GM23338 (cell line): ENCODE results near the gene ARHGAP30. TPM values are rescaled to one million over a fixed set of nuclear protein-coding genes. Genes with fewer than 3 reads are reported as not detected.

Source experiments
- ATAC-seq: fragments of 200-7000 bp; cut with Tn5 transposase; 3 replicates; pipeline ENCODE4 v1.9.1; 2020
- DNase-seq: peaks from one replicate; pipeline ENCODE4 v3.0.0-alpha.2; 2015; ENCODE audit warnings: low spot score
- H2AFZ ChIP-seq: fragments of 200-600 bp; sonication (generic); 2 replicates; pipeline ENCODE4 v1.8.0; 2016; ENCODE audit warnings: antibody characterized with exemption, mild to moderate bottlenecking, moderate library complexity
- H3F3A ChIP-seq: fragments of 200-600 bp; sonication (generic); replicated peaks from 2 replicates; pipeline ENCODE4 v1.8.0; 2017; ENCODE audit warnings: antibody characterized with exemption, mixed run types, low read depth
- H3K27ac ChIP-seq: fragments of 200-600 bp; sonication (generic); 2 replicates; pipeline ENCODE4 v1.6.1; 2016; ENCODE audit warnings: low read depth
- H3K27me3 ChIP-seq: fragments of 200-600 bp; sonication (generic); 2 replicates; pipeline ENCODE4 v1.8.0; 2016; ENCODE audit warnings: mild to moderate bottlenecking, mixed run types, moderate library complexity; ENCODE audit not compliant: insufficient read depth
- H3K36me3 ChIP-seq: fragments of 200-600 bp; sonication (generic); 2 replicates; pipeline ENCODE4 v1.8.0; 2016; ENCODE audit warnings: mild to moderate bottlenecking; ENCODE audit not compliant: insufficient read depth
- H3K4me1 ChIP-seq: fragments of 200-600 bp; sonication (generic); 2 replicates; pipeline ENCODE4 v1.8.0; 2016; ENCODE audit warnings: mild to moderate bottlenecking, moderate library complexity; ENCODE audit not compliant: insufficient read depth
- H3K4me2 ChIP-seq: fragments of 200-600 bp; sonication (generic); 2 replicates; pipeline ENCODE4 v1.7.1; 2017; ENCODE audit warnings: mixed run types
- H3K4me3 ChIP-seq: fragments of 200-600 bp; sonication (generic); 2 replicates; pipeline ENCODE4 v1.6.1; 2016; ENCODE audit warnings: mixed run types
- H3K79me2 ChIP-seq: fragments of 200-600 bp; sonication (generic); replicated peaks from 2 replicates; pipeline ENCODE4 v1.8.0; 2017; ENCODE audit warnings: mild to moderate bottlenecking; ENCODE audit not compliant: insufficient read depth
- H3K9me2 ChIP-seq: fragments of 200-600 bp; sonication (generic); 2 replicates; pipeline ENCODE4 v1.8.0; 2017; ENCODE audit not compliant: insufficient read depth
- H4K20me1 ChIP-seq: fragments of 200-600 bp; sonication (generic); replicated peaks from 2 replicates; pipeline ENCODE4 v1.8.0; 2017; ENCODE audit warnings: mild to moderate bottlenecking; ENCODE audit not compliant: insufficient read depth
- H3K27ac Mint-ChIP-seq: 2 replicates; pipeline ENCODE4 v1.8.0; 2020; ENCODE audit warnings: inconsistent platforms, mild to moderate bottlenecking, moderate library complexity, mixed read lengths
- H3K27me3 Mint-ChIP-seq: 3 replicates; pipeline ENCODE4 v1.8.0; 2022; ENCODE audit warnings: low read depth, mild to moderate bottlenecking, moderate library complexity, mixed read lengths, inconsistent platforms; ENCODE audit not compliant: insufficient read depth, poor library complexity
- H3K36me3 Mint-ChIP-seq: 3 replicates; pipeline ENCODE4 v1.8.0; 2021; ENCODE audit warnings: low read depth, mild to moderate bottlenecking, inconsistent platforms, moderate library complexity, mixed read lengths
- H3K4me1 Mint-ChIP-seq: 3 replicates; pipeline ENCODE4 v1.8.0; 2020; ENCODE audit warnings: mild to moderate bottlenecking, inconsistent platforms, mixed read lengths
- H3K4me3 Mint-ChIP-seq: 3 replicates; pipeline ENCODE4 v1.8.0; 2021; ENCODE audit warnings: moderate library complexity, mild to moderate bottlenecking, inconsistent platforms, mixed read lengths
- H3K9me3 Mint-ChIP-seq: 3 replicates; pipeline ENCODE4 v1.8.0; 2020; ENCODE audit warnings: moderate library complexity, mild to moderate bottlenecking, inconsistent platforms, mixed read lengths
- CREB1 ChIP-seq: fragments of 250-450 bp; sonication (Bioruptor Pico); IDR thresholded peaks from 2 replicates; pipeline ENCODE4 v1.5.0; 2020; ENCODE audit warnings: low read depth, mild to moderate bottlenecking, moderate library complexity
- EZH2phosphoT487 ChIP-seq: fragments of 200-600 bp; sonication (generic); IDR thresholded peaks from one replicate; pipeline ENCODE4 v1.8.1; 2018; ENCODE audit warnings: antibody characterized with exemption; ENCODE audit not compliant: unreplicated experiment
- JUNB ChIP-seq: IDR thresholded peaks from one replicate; pipeline ENCODE4 v1.6.1; 2016; ENCODE audit warnings: antibody characterized with exemption; ENCODE audit not compliant: unreplicated experiment
- NANOG ChIP-seq: IDR thresholded peaks from 2 replicates; pipeline ENCODE4 v1.6.1; 2016; ENCODE audit warnings: antibody characterized with exemption, borderline replicate concordance
- POLR2AphosphoS5 ChIP-seq: IDR thresholded peaks from 2 replicates; pipeline ENCODE4 v1.6.1; 2016; ENCODE audit warnings: antibody characterized with exemption, low read depth
- STAT1 ChIP-seq: IDR thresholded peaks from one replicate; pipeline ENCODE4 v1.6.1; 2016; ENCODE audit warnings: antibody characterized with exemption; ENCODE audit not compliant: unreplicated experiment
- ZNF331 ChIP-seq: fragments of 250-450 bp; sonication (Bioruptor Pico); IDR thresholded peaks from 2 replicates; pipeline ENCODE4 v1.5.0; 2020; ENCODE audit warnings: low read depth, mild to moderate bottlenecking, moderate library complexity
- polyA plus RNA-seq: library from polyadenylated mRNA; unstranded; fragments of >200 nt; fragmentation: Nextera tagmentation; extraction: Ambion mirVana; gene quantifications from 2 replicates; pipeline ENCODE4 v1.2.1, GENCODE V29; 2016
- total RNA-seq: library from RNA; depleted of rRNA; stranded (reverse); fragments of >200 nt; shearing (Covaris generic); gene quantifications from 2 replicates; pipeline ENCODE4 v1.2.3, GENCODE V29; 2014
- TF ChIP-seq, protein P1 (sequence below), 2 experiments: fragments of 200-600 bp in 1 of 2; sonication (generic) in 1 of 2; conservative IDR thresholded peaks; 2 replicates each; pipeline versions ENCODE4 v1.5.1 to v1.6.1; 2016 to 2017; ENCODE audit warnings: antibody characterized with exemption in 2 of 2, low read depth in 2 of 2, mild to moderate bottlenecking in 2 of 2, moderate library complexity in 1 of 2
- TF ChIP-seq, protein P2 (sequence below): IDR thresholded peaks from one replicate; pipeline ENCODE4 v1.6.1; 2018; ENCODE audit warnings: antibody characterized with exemption; ENCODE audit not compliant: unreplicated experiment
- TF ChIP-seq, protein P3 (sequence below): fragments of 250-450 bp; sonication (Bioruptor Pico); IDR thresholded peaks from 2 replicates; pipeline ENCODE4 v1.5.0; 2020; ENCODE audit warnings: mild to moderate bottlenecking, moderate library complexity

ARHGAP30 gene
- total and polyA plus RNA-seq, 2 experiments from 2014 or later, result 0.45 TPM; not detected in 1

DNA sequence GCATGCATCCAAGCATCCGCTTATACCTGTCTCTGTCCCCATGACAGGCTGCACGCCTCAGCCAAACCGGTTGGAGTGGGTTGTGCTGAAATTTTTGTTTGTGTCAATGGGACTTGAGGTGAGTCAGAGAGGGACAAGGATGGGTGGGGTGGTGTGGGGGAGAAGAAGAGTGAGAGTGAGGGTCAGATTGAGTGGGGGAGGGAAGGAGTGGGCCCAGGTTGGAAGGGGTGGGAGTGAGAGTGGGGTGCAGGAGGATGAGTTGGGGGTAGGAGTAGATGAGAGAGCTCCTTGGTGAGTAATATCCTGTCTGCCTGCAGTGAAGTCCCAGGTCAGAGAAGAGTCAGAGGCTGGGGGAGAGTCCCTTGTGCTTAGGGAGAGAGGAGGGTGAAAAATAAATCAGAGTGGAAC lies 22.9 kb upstream of the ARHGAP30 start:
- Histone ChIP-seq H4K20me1 (no peaks in the 10 kb centered on the region), H3K36me3 (no peaks in the 10 kb centered on the region), H2AFZ (no peak overlapping the region), H3K27me3 (no peaks in the 10 kb centered on the region), H3K4me1 (no peaks in the 10 kb centered on the region; the same call in 1 of the 2 replicates), H3K4me2 (no peak overlapping the region), H3F3A (no peaks in the 10 kb centered on the region), H3K27ac (no peak overlapping the region), H3K79me2 (no peaks in the 10 kb centered on the region), H3K9me2 (no peaks in the 10 kb centered on the region), H3K4me3 (no peak overlapping the region)
- Mint-ChIP-seq H3K9me3 (peaks cover 2% of the 10 kb centered on the region; the same call in 1 of the 3 replicates), H3K4me1 (peaks cover 11% of the 10 kb centered on the region), H3K4me3 (no peak overlapping the region), H3K27ac (no peak overlapping the region), H3K36me3 (no peaks in the 10 kb centered on the region), H3K27me3 (peaks cover 7% of the 10 kb centered on the region)
- DNase-seq (no peak), ATAC-seq (no peak)
- TF ChIP-seq NANOG (no peak), ZNF331 (CRISPR knock-in tag) (no peak), CREB1 (CRISPR knock-in tag) (no peak), POLR2AphosphoS5 (no peak), EZH2phosphoT487 (no peak), STAT1 (no peak), JUNB (no peak)
- TF ChIP-seq, protein P1, sequence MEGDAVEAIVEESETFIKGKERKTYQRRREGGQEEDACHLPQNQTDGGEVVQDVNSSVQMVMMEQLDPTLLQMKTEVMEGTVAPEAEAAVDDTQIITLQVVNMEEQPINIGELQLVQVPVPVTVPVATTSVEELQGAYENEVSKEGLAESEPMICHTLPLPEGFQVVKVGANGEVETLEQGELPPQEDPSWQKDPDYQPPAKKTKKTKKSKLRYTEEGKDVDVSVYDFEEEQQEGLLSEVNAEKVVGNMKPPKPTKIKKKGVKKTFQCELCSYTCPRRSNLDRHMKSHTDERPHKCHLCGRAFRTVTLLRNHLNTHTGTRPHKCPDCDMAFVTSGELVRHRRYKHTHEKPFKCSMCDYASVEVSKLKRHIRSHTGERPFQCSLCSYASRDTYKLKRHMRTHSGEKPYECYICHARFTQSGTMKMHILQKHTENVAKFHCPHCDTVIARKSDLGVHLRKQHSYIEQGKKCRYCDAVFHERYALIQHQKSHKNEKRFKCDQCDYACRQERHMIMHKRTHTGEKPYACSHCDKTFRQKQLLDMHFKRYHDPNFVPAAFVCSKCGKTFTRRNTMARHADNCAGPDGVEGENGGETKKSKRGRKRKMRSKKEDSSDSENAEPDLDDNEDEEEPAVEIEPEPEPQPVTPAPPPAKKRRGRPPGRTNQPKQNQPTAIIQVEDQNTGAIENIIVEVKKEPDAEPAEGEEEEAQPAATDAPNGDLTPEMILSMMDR (conservative IDR thresholded peaks at IDR 0.05; ENCODE audit: low read depth in 2 of 2), result no peak
- TF ChIP-seq, protein P2, sequence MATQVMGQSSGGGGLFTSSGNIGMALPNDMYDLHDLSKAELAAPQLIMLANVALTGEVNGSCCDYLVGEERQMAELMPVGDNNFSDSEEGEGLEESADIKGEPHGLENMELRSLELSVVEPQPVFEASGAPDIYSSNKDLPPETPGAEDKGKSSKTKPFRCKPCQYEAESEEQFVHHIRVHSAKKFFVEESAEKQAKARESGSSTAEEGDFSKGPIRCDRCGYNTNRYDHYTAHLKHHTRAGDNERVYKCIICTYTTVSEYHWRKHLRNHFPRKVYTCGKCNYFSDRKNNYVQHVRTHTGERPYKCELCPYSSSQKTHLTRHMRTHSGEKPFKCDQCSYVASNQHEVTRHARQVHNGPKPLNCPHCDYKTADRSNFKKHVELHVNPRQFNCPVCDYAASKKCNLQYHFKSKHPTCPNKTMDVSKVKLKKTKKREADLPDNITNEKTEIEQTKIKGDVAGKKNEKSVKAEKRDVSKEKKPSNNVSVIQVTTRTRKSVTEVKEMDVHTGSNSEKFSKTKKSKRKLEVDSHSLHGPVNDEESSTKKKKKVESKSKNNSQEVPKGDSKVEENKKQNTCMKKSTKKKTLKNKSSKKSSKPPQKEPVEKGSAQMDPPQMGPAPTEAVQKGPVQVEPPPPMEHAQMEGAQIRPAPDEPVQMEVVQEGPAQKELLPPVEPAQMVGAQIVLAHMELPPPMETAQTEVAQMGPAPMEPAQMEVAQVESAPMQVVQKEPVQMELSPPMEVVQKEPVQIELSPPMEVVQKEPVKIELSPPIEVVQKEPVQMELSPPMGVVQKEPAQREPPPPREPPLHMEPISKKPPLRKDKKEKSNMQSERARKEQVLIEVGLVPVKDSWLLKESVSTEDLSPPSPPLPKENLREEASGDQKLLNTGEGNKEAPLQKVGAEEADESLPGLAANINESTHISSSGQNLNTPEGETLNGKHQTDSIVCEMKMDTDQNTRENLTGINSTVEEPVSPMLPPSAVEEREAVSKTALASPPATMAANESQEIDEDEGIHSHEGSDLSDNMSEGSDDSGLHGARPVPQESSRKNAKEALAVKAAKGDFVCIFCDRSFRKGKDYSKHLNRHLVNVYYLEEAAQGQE, result no peak
- TF ChIP-seq, protein P3, sequence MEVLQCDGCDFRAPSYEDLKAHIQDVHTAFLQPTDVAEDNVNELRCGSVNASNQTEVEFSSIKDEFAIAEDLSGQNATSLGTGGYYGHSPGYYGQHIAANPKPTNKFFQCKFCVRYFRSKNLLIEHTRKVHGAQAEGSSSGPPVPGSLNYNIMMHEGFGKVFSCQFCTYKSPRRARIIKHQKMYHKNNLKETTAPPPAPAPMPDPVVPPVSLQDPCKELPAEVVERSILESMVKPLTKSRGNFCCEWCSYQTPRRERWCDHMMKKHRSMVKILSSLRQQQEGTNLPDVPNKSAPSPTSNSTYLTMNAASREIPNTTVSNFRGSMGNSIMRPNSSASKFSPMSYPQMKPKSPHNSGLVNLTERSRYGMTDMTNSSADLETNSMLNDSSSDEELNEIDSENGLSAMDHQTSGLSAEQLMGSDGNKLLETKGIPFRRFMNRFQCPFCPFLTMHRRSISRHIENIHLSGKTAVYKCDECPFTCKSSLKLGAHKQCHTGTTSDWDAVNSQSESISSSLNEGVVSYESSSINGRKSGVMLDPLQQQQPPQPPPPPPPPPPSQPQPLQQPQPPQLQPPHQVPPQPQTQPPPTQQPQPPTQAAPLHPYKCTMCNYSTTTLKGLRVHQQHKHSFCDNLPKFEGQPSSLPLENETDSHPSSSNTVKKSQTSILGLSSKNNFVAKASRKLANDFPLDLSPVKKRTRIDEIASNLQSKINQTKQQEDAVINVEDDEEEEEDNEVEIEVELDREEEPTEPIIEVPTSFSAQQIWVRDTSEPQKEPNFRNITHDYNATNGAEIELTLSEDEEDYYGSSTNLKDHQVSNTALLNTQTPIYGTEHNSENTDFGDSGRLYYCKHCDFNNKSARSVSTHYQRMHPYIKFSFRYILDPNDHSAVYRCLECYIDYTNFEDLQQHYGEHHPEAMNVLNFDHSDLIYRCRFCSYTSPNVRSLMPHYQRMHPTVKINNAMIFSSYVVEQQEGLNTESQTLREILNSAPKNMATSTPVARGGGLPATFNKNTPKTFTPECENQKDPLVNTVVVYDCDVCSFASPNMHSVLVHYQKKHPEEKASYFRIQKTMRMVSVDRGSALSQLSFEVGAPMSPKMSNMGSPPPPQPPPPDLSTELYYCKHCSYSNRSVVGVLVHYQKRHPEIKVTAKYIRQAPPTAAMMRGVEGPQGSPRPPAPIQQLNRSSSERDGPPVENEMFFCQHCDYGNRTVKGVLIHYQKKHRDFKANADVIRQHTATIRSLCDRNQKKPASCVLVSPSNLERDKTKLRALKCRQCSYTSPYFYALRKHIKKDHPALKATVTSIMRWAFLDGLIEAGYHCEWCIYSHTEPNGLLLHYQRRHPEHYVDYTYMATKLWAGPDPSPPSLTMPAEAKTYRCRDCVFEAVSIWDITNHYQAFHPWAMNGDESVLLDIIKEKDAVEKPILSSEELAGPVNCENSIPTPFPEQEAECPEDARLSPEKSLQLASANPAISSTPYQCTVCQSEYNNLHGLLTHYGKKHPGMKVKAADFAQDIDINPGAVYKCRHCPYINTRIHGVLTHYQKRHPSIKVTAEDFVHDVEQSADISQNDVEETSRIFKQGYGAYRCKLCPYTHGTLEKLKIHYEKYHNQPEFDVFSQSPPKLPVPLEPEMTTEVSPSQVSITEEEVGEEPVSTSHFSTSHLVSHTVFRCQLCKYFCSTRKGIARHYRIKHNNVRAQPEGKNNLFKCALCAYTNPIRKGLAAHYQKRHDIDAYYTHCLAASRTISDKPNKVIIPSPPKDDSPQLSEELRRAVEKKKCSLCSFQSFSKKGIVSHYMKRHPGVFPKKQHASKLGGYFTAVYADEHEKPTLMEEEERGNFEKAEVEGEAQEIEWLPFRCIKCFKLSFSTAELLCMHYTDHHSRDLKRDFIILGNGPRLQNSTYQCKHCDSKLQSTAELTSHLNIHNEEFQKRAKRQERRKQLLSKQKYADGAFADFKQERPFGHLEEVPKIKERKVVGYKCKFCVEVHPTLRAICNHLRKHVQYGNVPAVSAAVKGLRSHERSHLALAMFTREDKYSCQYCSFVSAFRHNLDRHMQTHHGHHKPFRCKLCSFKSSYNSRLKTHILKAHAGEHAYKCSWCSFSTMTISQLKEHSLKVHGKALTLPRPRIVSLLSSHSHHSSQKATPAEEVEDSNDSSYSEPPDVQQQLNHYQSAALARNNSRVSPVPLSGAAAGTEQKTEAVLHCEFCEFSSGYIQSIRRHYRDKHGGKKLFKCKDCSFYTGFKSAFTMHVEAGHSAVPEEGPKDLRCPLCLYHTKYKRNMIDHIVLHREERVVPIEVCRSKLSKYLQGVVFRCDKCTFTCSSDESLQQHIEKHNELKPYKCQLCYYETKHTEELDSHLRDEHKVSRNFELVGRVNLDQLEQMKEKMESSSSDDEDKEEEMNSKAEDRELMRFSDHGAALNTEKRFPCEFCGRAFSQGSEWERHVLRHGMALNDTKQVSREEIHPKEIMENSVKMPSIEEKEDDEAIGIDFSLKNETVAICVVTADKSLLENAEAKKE, result no peak
